Activated effector memory CD4-positive, alpha-beta T cell treated with Interleukin-2 at 50 U/mL for 16 hours (primary cell): ENCODE data around the gene KDM4C.
"Not testable (repeated sequence)": the region's sequence is repeated elsewhere in the genome, so short reads cannot be mapped to it uniquely, and the experiment has no call there.

ENCODE experiments used
- DNase-seq: peaks from one replicate; pipeline ENCODE4 v3.0.0-alpha.2; 2020

The KDM4C gene

GRCh38 chr9:7178729-7179128, 421.0 kb downstream of the KDM4C start:
- no peak for DNase-seq

- DNase-seq = no peak
These were observed 422.5 kb downstream of the KDM4C start for GRCh38 chr9:7180247-7180646.

GRCh38 chr9:7183139-7183538, 425.4 kb downstream of the KDM4C start:
- not testable (repeated sequence) for DNase-seq

- DNase-seq = no peak
These were observed 427.8 kb downstream of the KDM4C start for GRCh38 chr9:7185612-7186011.

- DNase-seq = no peak
These were observed 428.4 kb downstream of the KDM4C start for GRCh38 chr9:7186175-7186574.

- no peak for DNase-seq
These were observed 434.5 kb downstream of the KDM4C start for GRCh38 chr9:7192266-7192665.

- DNase-seq = no peak
These were observed 437.8 kb downstream of the KDM4C start for GRCh38 chr9:7195526-7195925.

GRCh38 chr9:7196467-7196866, 438.7 kb downstream of the KDM4C start:
- DNase-seq = no peak

GRCh38 chr9:7201196-7201595, 443.4 kb downstream of the KDM4C start:
- no peak for DNase-seq

GRCh38 chr9:7205806-7206205, 448.0 kb downstream of the KDM4C start:
- no peak for DNase-seq

- DNase-seq = no peak
These were observed 448.5 kb downstream of the KDM4C start for GRCh38 chr9:7206221-7206758.

GRCh38 chr9:7209016-7209715, 451.4 kb downstream of the KDM4C start:
- no peak for DNase-seq

GRCh38 chr9:7209990-7210389, 452.2 kb downstream of the KDM4C start:
- no peak for DNase-seq

GRCh38 chr9:7210854-7211637, 453.3 kb downstream of the KDM4C start:
- no peak for DNase-seq

- DNase-seq = no peak
These were observed 453.9 kb downstream of the KDM4C start for GRCh38 chr9:7211657-7212056.

GRCh38 chr9:7212101-7212500, 454.3 kb downstream of the KDM4C start:
- no peak for DNase-seq

- DNase-seq = no peak
These were observed 458.4 kb downstream of the KDM4C start for GRCh38 chr9:7216004-7216841.

- DNase-seq = no peak
These were observed 466.2 kb downstream of the KDM4C start for GRCh38 chr9:7223981-7224380.
